WTC11 (cell line): ENCODE results near the gene CAMTA1. TPM values are rescaled to one million over a fixed set of nuclear protein-coding genes. Genes with fewer than 3 reads are reported as not detected.

Experiments
- ATAC-seq: fragments of 200-7000 bp; cut with Tn5 transposase; 2 replicates; pipeline ENCODE4 v1.10.0; 2021; ENCODE audit warnings: mild to moderate bottlenecking, moderate library complexity
- CTCF ChIA-PET: fragments of 300-600 bp; sonication (Branson Sonifier 250); formaldehyde crosslinking; loops from one replicate; lab custom pipeline; 2021; ENCODE audit warnings: antibody characterized with exemption; lab: Charles Lee
- POLR2A ChIA-PET: fragments of 350-600 bp; sonication (Branson Sonifier 250); formaldehyde crosslinking; loops from one replicate; lab custom pipeline; 2021; ENCODE audit warnings: antibody characterized with exemption; lab: Charles Lee
- DNase-seq: peaks from one replicate; pipeline ENCODE4 v3.0.0; 2021; ENCODE audit warnings: low spot score
- H3K27ac Mint-ChIP-seq: 2 replicates; pipeline ENCODE4 v1.8.0; 2021; ENCODE audit warnings: mixed read lengths
- H3K27me3 Mint-ChIP-seq: 2 replicates; pipeline ENCODE4 v1.8.0; 2021; ENCODE audit warnings: low read depth, mild to moderate bottlenecking, moderate library complexity, mixed read lengths
- H3K36me3 Mint-ChIP-seq: 2 replicates; pipeline ENCODE4 v1.8.0; 2021; ENCODE audit warnings: mixed read lengths
- H3K4me1 Mint-ChIP-seq: 2 replicates; pipeline ENCODE4 v1.8.0; 2022; ENCODE audit warnings: mixed read lengths
- H3K4me3 Mint-ChIP-seq: 2 replicates; pipeline ENCODE4 v1.8.0; 2021; ENCODE audit warnings: mild to moderate bottlenecking, moderate library complexity, mixed read lengths
- H3K9me3 Mint-ChIP-seq: 2 replicates; pipeline ENCODE4 v1.8.0; 2021; ENCODE audit warnings: mixed read lengths
- ESRRA ChIP-seq: sonication (generic); formaldehyde crosslinking; IDR thresholded peaks from 2 replicates; pipeline ENCODE4 v1.8.1; 2022; ENCODE audit warnings: mild to moderate bottlenecking, missing genetic modification reagents, borderline replicate concordance
- FOXJ3 ChIP-seq: sonication (generic); formaldehyde crosslinking; IDR thresholded peaks from 2 replicates; pipeline ENCODE4 v1.9.0; 2021; ENCODE audit warnings: missing genetic modification reagents, mild to moderate bottlenecking, borderline replicate concordance
- GTF2I ChIP-seq: fragments of 250-450 bp; sonication (Bioruptor Pico); conservative IDR thresholded peaks from 2 replicates; pipeline ENCODE4 v1.4.0; 2021; ENCODE audit warnings: mild to moderate bottlenecking
- SMAD3 ChIP-seq: sonication (generic); formaldehyde crosslinking; IDR thresholded peaks from 2 replicates; pipeline ENCODE4 v1.8.0; 2022; ENCODE audit warnings: missing genetic modification reagents, mild to moderate bottlenecking, borderline replicate concordance
- TEAD1 ChIP-seq: sonication (generic); formaldehyde crosslinking; IDR thresholded peaks from 2 replicates; pipeline ENCODE4 v1.8.0; 2022; ENCODE audit warnings: mild to moderate bottlenecking, missing genetic modification reagents
- TEAD4 ChIP-seq: sonication (generic); formaldehyde crosslinking; IDR thresholded peaks from 2 replicates; pipeline ENCODE4 v1.8.0; 2022; ENCODE audit warnings: mild to moderate bottlenecking, missing genetic modification reagents
- ZNF263 ChIP-seq: sonication (generic); formaldehyde crosslinking; IDR thresholded peaks from 2 replicates; pipeline ENCODE4 v1.8.1; 2022; ENCODE audit warnings: low read depth, mild to moderate bottlenecking, moderate library complexity, missing genetic modification reagents
- ZNF281 ChIP-seq: sonication (generic); formaldehyde crosslinking; IDR thresholded peaks from 2 replicates; pipeline ENCODE4 v1.8.0; 2023; ENCODE audit warnings: mild to moderate bottlenecking, missing genetic modification reagents
- ZNF416 ChIP-seq: fragments of 250-450 bp; sonication (Bioruptor Pico); IDR thresholded peaks from 2 replicates; pipeline ENCODE4 v1.9.0; 2021; ENCODE audit warnings: mild to moderate bottlenecking, inconsistent platforms
- total RNA-seq: library from RNA; stranded (reverse); gene quantifications from 3 replicates; pipeline ENCODE4 v1.2.3, GENCODE V29; 2021
- TF ChIP-seq, protein P1 (sequence below): sonication (generic); formaldehyde crosslinking; IDR thresholded peaks from 2 replicates; pipeline ENCODE4 v1.8.0; 2022; ENCODE audit warnings: mild to moderate bottlenecking, missing genetic modification reagents
- TF ChIP-seq, protein P2 (sequence below): fragments of 250-450 bp; sonication (Bioruptor Pico); IDR thresholded peaks from 2 replicates; pipeline ENCODE4 v2.1.2; 2022; ENCODE audit warnings: mild to moderate bottlenecking, moderate library complexity
- TF ChIP-seq, protein P3 (sequence below): fragments of 250-450 bp; sonication (Bioruptor Pico); IDR thresholded peaks from 2 replicates; pipeline ENCODE4 v1.9.0; 2021; ENCODE audit warnings: mild to moderate bottlenecking, borderline replicate concordance
- TF ChIP-seq, protein P4 (sequence below): sonication (generic); formaldehyde crosslinking; IDR thresholded peaks from 2 replicates; pipeline ENCODE4 v1.8.1; 2022; ENCODE audit warnings: low read depth, missing genetic modification reagents, borderline replicate concordance
- TF ChIP-seq, protein P5 (sequence below): sonication (generic); formaldehyde crosslinking; IDR thresholded peaks from 2 replicates; pipeline ENCODE4 v1.8.1; 2022; ENCODE audit warnings: missing genetic modification reagents, borderline replicate concordance

The CAMTA1 gene
- total RNA-seq, 1 experiment from 2014 or later: 86.4 TPM

- TF ChIP-seq, protein P1, sequence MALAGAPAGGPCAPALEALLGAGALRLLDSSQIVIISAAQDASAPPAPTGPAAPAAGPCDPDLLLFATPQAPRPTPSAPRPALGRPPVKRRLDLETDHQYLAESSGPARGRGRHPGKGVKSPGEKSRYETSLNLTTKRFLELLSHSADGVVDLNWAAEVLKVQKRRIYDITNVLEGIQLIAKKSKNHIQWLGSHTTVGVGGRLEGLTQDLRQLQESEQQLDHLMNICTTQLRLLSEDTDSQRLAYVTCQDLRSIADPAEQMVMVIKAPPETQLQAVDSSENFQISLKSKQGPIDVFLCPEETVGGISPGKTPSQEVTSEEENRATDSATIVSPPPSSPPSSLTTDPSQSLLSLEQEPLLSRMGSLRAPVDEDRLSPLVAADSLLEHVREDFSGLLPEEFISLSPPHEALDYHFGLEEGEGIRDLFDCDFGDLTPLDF: no peak
- TF ChIP-seq, protein P2, sequence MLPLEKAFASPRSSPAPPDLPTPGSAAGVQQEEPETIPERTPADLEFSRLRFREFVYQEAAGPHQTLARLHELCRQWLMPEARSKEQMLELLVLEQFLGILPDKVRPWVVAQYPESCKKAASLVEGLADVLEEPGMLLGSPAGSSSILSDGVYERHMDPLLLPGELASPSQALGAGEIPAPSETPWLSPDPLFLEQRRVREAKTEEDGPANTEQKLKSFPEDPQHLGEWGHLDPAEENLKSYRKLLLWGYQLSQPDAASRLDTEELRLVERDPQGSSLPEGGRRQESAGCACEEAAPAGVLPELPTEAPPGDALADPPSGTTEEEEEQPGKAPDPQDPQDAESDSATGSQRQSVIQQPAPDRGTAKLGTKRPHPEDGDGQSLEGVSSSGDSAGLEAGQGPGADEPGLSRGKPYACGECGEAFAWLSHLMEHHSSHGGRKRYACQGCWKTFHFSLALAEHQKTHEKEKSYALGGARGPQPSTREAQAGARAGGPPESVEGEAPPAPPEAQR (CRISPR knock-in tag): no peak
- TF ChIP-seq TEAD1 (no peak), ZNF416 (no peak), ZNF281 (no peak), ESRRA (no peak), TEAD4 (CRISPR knock-in tag) (no peak)
- TF ChIP-seq, protein P3, sequence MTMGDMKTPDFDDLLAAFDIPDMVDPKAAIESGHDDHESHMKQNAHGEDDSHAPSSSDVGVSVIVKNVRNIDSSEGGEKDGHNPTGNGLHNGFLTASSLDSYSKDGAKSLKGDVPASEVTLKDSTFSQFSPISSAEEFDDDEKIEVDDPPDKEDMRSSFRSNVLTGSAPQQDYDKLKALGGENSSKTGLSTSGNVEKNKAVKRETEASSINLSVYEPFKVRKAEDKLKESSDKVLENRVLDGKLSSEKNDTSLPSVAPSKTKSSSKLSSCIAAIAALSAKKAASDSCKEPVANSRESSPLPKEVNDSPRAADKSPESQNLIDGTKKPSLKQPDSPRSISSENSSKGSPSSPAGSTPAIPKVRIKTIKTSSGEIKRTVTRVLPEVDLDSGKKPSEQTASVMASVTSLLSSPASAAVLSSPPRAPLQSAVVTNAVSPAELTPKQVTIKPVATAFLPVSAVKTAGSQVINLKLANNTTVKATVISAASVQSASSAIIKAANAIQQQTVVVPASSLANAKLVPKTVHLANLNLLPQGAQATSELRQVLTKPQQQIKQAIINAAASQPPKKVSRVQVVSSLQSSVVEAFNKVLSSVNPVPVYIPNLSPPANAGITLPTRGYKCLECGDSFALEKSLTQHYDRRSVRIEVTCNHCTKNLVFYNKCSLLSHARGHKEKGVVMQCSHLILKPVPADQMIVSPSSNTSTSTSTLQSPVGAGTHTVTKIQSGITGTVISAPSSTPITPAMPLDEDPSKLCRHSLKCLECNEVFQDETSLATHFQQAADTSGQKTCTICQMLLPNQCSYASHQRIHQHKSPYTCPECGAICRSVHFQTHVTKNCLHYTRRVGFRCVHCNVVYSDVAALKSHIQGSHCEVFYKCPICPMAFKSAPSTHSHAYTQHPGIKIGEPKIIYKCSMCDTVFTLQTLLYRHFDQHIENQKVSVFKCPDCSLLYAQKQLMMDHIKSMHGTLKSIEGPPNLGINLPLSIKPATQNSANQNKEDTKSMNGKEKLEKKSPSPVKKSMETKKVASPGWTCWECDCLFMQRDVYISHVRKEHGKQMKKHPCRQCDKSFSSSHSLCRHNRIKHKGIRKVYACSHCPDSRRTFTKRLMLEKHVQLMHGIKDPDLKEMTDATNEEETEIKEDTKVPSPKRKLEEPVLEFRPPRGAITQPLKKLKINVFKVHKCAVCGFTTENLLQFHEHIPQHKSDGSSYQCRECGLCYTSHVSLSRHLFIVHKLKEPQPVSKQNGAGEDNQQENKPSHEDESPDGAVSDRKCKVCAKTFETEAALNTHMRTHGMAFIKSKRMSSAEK (CRISPR knock-in tag): no peak
- TF ChIP-seq, protein P4, sequence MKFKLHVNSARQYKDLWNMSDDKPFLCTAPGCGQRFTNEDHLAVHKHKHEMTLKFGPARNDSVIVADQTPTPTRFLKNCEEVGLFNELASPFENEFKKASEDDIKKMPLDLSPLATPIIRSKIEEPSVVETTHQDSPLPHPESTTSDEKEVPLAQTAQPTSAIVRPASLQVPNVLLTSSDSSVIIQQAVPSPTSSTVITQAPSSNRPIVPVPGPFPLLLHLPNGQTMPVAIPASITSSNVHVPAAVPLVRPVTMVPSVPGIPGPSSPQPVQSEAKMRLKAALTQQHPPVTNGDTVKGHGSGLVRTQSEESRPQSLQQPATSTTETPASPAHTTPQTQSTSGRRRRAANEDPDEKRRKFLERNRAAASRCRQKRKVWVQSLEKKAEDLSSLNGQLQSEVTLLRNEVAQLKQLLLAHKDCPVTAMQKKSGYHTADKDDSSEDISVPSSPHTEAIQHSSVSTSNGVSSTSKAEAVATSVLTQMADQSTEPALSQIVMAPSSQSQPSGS (CRISPR knock-in tag): no peak
Measured at GRCh38 chr1:7483634-7484383, 698.6 kb downstream of the CAMTA1 start (continued).

- H3K36me3 Mint-ChIP-seq: no peaks in the 10 kb centered on the region
- CTCF ChIA-PET: interaction anchor here (0.9 to 1.1 kb wide), 3 partner anchors 9 to 277 kb away, joined by 3 read pairs; no protein-coding TSS in a partner anchor
- DNase-seq (no peak), ATAC-seq (no peak)
- POLR2A ChIA-PET: no interaction called here
- peaks cover 6% of the 10 kb centered on the region for H3K4me1 Mint-ChIP-seq
- H3K4me3 Mint-ChIP-seq: no peak overlapping the region
- H3K27ac Mint-ChIP-seq: no peak overlapping the region
- no peaks in the 10 kb centered on the region for H3K9me3 Mint-ChIP-seq
- no peaks in the 10 kb centered on the region for H3K27me3 Mint-ChIP-seq
- TF ChIP-seq FOXJ3 (CRISPR knock-in tag): no peak
- TF ChIP-seq, protein P3 (CRISPR knock-in tag): no peak
- no peak for TF ChIP-seq GTF2I (CRISPR knock-in tag)
- TF ChIP-seq ZNF263: no peak
- no peak for TF ChIP-seq SMAD3 (CRISPR knock-in tag)
- TF ChIP-seq, protein P5, sequence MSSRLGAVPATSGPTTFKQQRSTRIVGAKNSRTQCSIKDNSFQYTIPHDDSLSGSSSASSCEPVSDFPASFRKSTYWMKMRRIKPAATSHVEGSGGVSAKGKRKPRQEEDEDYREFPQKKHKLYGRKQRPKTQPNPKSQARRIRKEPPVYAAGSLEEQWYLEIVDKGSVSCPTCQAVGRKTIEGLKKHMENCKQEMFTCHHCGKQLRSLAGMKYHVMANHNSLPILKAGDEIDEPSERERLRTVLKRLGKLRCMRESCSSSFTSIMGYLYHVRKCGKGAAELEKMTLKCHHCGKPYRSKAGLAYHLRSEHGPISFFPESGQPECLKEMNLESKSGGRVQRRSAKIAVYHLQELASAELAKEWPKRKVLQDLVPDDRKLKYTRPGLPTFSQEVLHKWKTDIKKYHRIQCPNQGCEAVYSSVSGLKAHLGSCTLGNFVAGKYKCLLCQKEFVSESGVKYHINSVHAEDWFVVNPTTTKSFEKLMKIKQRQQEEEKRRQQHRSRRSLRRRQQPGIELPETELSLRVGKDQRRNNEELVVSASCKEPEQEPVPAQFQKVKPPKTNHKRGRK (CRISPR knock-in tag): no peak
- TF ChIP-seq, protein P4 (CRISPR knock-in tag): no peak
Measured at GRCh38 chr1:7485086-7485780, 700.0 kb downstream of the CAMTA1 start.
